Measurements from ENCODE around the gene OR6N1. TPM values are rescaled to one million over a fixed set of nuclear protein-coding genes. Genes with fewer than 3 reads are reported as not detected.

Gene OR6N1
- polyA plus RNA-seq, 3 donors = not detected

DNA sequence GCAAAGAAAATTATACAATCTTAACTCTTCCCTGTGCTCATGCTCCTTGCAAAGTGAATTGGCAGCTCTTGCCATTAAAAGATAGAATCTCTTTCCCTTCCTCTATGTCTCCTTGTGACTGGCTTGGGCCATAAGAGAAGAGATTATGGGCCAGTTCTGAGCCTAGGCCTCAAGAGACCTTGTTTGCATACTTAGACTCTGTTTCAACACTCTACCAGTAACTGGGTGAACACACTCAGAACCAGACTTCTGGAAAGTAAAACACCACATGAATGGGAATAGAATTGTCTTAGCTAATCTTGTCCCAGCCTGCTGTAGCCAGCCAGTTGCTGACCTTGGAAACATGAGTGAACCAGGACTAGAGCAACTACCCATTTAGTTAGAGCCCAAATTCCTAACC, 36.1 kb downstream of the OR6N1 start:
- no peaks in the 10 kb centered on the region for H3K4me1 Mint-ChIP-seq
- Histone ChIP-seq H3K79me2 (ENCODE audit: insufficient read depth, low read length) (no peaks in the 10 kb centered on the region), H3K36me3 (replicated peaks in 1 of 2; ENCODE audit: control insufficient read depth in 1 of 2, insufficient read depth in 2 of 2, low read length in 2 of 2) (no peaks in the 10 kb centered on the region), H3K27ac (ENCODE audit: low read depth in 1 of 2, low read length in 2 of 2) (no peak overlapping the region), H4K20me1 (ENCODE audit: insufficient read depth, low read length) (no peaks in the 10 kb centered on the region), H2AFZ (ENCODE audit: insufficient read depth, low read depth, low read length, poor library complexity, severe bottlenecking) (no peak overlapping the region), H3K27me3 (ENCODE audit: control insufficient read depth in 2 of 2, insufficient read depth in 2 of 2, low read length in 2 of 2) (no peaks in the 10 kb centered on the region), H3K4me2 (replicated peaks; ENCODE audit: extremely low read depth, low read length, poor library complexity, severe bottlenecking) (no peak overlapping the region), H3K4me1 (ENCODE audit: control insufficient read depth in 1 of 2, insufficient read depth in 2 of 2, low read length in 2 of 2) (no peaks in the 10 kb centered on the region), H3K4me3 (replicated peaks in 1 of 3; ENCODE audit: low read depth in 2 of 3, low read length in 3 of 3) (no peak overlapping the region), H3K9me3 (replicated peaks in 1 of 2; ENCODE audit: control insufficient read depth in 1 of 2, insufficient read depth in 1 of 2, low read length in 2 of 2) (no peaks in the 10 kb centered on the region), H3K9ac (ENCODE audit: insufficient read depth, low read length, poor library complexity, severe bottlenecking) (no peak overlapping the region)
- H3K9me3 Mint-ChIP-seq = peaks cover 0 to 2% (median 0%) of the 10 kb centered on the region in 7 donors
- intact Hi-C loops (cut with micrococcal nuclease) = no loop called here
- TF ChIP-seq CTCF (IDR thresholded peaks at IDR 0.05) = no peak
- no peak overlapping the region for H3K4me3 Mint-ChIP-seq
- no peaks in the 10 kb centered on the region for H3K36me3 Mint-ChIP-seq
- peaks cover 0 to 1% (median 0%) of the 10 kb centered on the region in 3 donors for H3K27me3 Mint-ChIP-seq (ENCODE audit: low read depth in 3 of 3)
- no peak overlapping the region for H3K27ac Mint-ChIP-seq
- DNase-seq = no peak

DNA sequence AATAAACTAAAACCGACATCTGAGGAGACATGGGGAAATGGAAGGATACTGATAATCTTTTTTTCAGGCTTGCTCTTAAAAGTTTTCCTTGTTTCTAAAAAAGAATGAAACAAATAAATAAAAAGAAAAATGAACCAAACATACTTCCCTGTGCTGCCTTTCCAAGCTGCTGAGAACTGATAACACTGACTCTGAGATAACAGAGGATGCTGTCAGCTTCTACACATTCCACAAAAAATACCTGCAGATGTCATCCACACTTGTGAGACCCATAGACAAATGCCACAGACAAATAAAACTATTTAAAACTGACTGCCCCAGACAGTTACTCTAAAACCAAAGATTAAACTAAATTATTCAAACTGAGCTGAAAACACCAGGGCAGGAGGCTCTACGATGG, 39.5 kb downstream of the OR6N1 start:
- no peak for TF ChIP-seq CTCF (IDR thresholded peaks at IDR 0.05)
- no peak overlapping the region for H3K27ac Mint-ChIP-seq
- H3K4me1 Mint-ChIP-seq = peaks cover 17% of the 10 kb centered on the region
- Histone ChIP-seq H3K79me2 (ENCODE audit: insufficient read depth, low read length) (no peaks in the 10 kb centered on the region), H3K4me1 (ENCODE audit: control insufficient read depth in 1 of 2, insufficient read depth in 2 of 2, low read length in 2 of 2) (peaks cover 3 to 14% of the 10 kb centered on the region in 2 donors), H3K4me3 (replicated peaks in 1 of 3; ENCODE audit: low read depth in 2 of 3, low read length in 3 of 3) (no peak overlapping the region), H2AFZ (ENCODE audit: insufficient read depth, low read depth, low read length, poor library complexity, severe bottlenecking) (no peak overlapping the region), H3K9ac (ENCODE audit: insufficient read depth, low read length, poor library complexity, severe bottlenecking) (no peak overlapping the region), H3K27ac (ENCODE audit: low read depth in 1 of 2, low read length in 2 of 2) (no peak overlapping the region), H4K20me1 (ENCODE audit: insufficient read depth, low read length) (no peaks in the 10 kb centered on the region), H3K27me3 (ENCODE audit: control insufficient read depth in 2 of 2, insufficient read depth in 2 of 2, low read length in 2 of 2) (no peaks in the 10 kb centered on the region), H3K4me2 (replicated peaks; ENCODE audit: extremely low read depth, low read length, poor library complexity, severe bottlenecking) (no peak overlapping the region), H3K9me3 (replicated peaks in 1 of 2; ENCODE audit: control insufficient read depth in 1 of 2, insufficient read depth in 1 of 2, low read length in 2 of 2) (no peaks in the 10 kb centered on the region), H3K36me3 (replicated peaks in 1 of 2; ENCODE audit: control insufficient read depth in 1 of 2, insufficient read depth in 2 of 2, low read length in 2 of 2) (no peaks in the 10 kb centered on the region)
- no peak for DNase-seq
- peaks cover 0 to 2% (median 0%) of the 10 kb centered on the region in 7 donors for H3K9me3 Mint-ChIP-seq
- intact Hi-C loops (cut with micrococcal nuclease) = no loop called here
- H3K36me3 Mint-ChIP-seq = no peaks in the 10 kb centered on the region
- 100% methylated on average over 1 of the region's 2 CpGs for WGBS (ENCODE audit: insufficient coverage)
- H3K4me3 Mint-ChIP-seq = no peak overlapping the region
- H3K27me3 Mint-ChIP-seq (ENCODE audit: low read depth in 3 of 3) = no peaks in the 10 kb centered on the region

Measured in CD14-positive monocyte (primary cell).